ENCODE data around the gene ADGB.
A peak's percentile ranks its signal among the peaks of the same experiment; 100 is the strongest.

ADGB gene

GRCh38 chr6:146613947-146614346, 15.2 kb downstream of the ADGB start:
- no peak for DNase-seq (ENCODE audit: insufficient read length, low spot score)

DNA sequence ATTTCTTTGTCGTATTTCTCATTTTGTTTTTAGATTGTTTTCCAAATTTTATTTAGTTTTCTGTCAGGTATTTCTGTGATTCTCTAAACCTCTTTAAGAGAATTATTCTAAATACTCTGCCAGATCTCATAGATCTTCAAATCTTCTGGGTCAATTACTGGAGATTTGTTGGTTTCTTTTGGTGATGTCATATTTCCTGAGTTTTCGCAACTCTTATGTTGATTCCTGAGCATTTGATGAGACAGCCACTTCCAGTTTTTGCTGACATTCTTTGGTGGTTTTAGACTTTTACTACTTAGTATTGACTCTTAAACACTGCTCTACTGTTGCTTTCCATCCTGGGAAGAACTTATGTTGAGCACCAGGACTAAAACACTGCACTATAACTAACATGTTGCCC, 21.9 kb downstream of the ADGB start:
- TF ChIP-seq POLR2AphosphoS5 (IDR thresholded peaks at IDR 0.05; ENCODE audit: low read depth, low read length) (no peak), POU2F2 (IDR thresholded peaks at IDR 0.05; ENCODE audit: low read depth, low read length) (no peak)
- no peak for FAIRE-seq
- DNase-seq (ENCODE audit: insufficient read length, low spot score), result no peak

More at GRCh38 chr6:146613947-146614346, 15.2 kb downstream of the ADGB start:
- no peak for FAIRE-seq
- TF ChIP-seq SPI1 (IDR thresholded peaks at IDR 0.05; ENCODE audit: low read depth, low read length) (no peak), TAF1 (IDR thresholded peaks at IDR 0.05; ENCODE audit: low read depth, low read length) (no peak), POLR2AphosphoS5 (IDR thresholded peaks at IDR 0.05; ENCODE audit: low read depth, low read length) (no peak), PAX5 (IDR thresholded peaks at IDR 0.05; ENCODE audit: insufficient read depth, low read length, severe bottlenecking) (no peak)

GRCh38 chr6:146628350-146628749, 29.6 kb downstream of the ADGB start:
- FAIRE-seq (no peak), DNase-seq (ENCODE audit: insufficient read length, low spot score) (no peak)
- TF ChIP-seq TAF1 (IDR thresholded peaks at IDR 0.05; ENCODE audit: low read depth, low read length) (no peak), SPI1 (IDR thresholded peaks at IDR 0.05; ENCODE audit: low read depth, low read length) (no peak), POLR2A (IDR thresholded peaks at IDR 0.05; ENCODE audit: low read depth, low read length) (no peak), POU2F2 (IDR thresholded peaks at IDR 0.05; ENCODE audit: low read depth, low read length) (no peak), PAX5 (IDR thresholded peaks at IDR 0.05; ENCODE audit: insufficient read depth, low read length, severe bottlenecking) (no peak), POLR2AphosphoS5 (IDR thresholded peaks at IDR 0.05; ENCODE audit: low read depth, low read length) (no peak)

DNA sequence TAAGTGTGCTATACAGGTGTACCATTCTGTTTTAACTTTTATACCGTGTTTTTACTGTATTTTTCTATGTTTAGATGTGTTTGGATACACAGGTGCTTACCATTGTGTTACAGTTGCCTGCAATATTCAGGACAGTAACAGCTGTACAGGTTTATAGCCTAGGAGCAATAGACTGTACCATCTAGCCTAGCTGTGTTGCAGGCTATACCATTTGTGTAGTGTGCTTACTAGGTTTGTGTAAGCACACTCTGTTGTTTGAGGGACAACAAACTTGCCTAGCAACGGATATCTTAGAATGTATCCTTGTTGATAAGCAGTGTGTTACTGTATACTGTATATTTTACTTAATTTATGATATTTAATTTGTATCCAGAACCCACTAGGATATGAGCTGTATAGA, 35.2 kb downstream of the ADGB start:
- TF ChIP-seq POLR2A (IDR thresholded peaks at IDR 0.05; ENCODE audit: low read depth, low read length) (no peak), SPI1 (IDR thresholded peaks at IDR 0.05; ENCODE audit: low read depth, low read length) (no peak), POLR2AphosphoS5 (IDR thresholded peaks at IDR 0.05; ENCODE audit: low read depth, low read length) (no peak), TAF1 (IDR thresholded peaks at IDR 0.05; ENCODE audit: low read depth, low read length) (no peak), POU2F2 (IDR thresholded peaks at IDR 0.05; ENCODE audit: low read depth, low read length) (no peak), PAX5 (IDR thresholded peaks at IDR 0.05; ENCODE audit: insufficient read depth, low read length, severe bottlenecking) (no peak)
- DNase-seq (ENCODE audit: insufficient read length, low spot score), result no peak
- peak; percentile 33 for FAIRE-seq

DNA sequence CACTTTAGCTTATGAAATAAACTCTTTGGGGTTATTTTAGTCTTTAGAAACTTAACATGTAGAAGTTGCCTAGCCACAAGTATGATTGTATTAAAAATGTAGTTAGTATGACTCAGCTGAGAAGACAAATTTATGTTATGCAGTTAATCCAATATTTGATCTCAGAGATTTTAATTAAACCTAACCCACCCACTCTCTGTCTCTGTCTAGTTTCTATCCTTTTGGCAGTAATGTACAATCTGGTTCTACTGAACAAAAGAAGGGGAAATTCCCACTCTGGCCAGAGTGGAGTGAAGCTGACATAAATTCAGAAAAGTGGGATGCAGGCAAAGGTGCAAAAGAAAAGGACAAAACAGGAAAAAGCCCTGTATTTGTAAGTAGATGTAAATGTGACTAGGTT, 36.4 kb downstream of the ADGB start:
- no peak for FAIRE-seq

DNA sequence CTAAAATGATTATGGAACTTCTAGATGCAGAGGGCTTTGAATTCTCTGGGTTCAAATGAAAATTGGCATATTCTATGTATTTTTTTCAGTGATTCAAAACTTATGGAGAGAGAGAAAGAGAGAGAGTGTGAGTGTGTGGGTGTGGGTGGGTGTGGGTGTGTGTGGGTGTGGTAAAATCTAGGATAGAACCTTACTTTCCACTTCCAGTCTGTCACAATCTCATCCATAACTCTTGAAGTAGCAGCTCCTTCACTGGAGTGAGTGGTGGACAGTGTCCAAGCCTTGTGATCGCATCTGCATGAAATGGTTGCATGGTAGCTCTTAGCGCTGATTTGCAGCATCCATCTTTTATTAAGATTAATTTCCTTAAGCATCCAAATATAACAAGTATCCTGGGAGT, 37.7 kb downstream of the ADGB start:
- no peak for FAIRE-seq
- TF ChIP-seq POU2F2 (IDR thresholded peaks at IDR 0.05; ENCODE audit: low read depth, low read length) (no peak), SPI1 (IDR thresholded peaks at IDR 0.05; ENCODE audit: low read depth, low read length) (no peak), POLR2A (IDR thresholded peaks at IDR 0.05; ENCODE audit: low read depth, low read length) (no peak), TAF1 (IDR thresholded peaks at IDR 0.05; ENCODE audit: low read depth, low read length) (no peak), POLR2AphosphoS5 (IDR thresholded peaks at IDR 0.05; ENCODE audit: low read depth, low read length) (no peak), PAX5 (IDR thresholded peaks at IDR 0.05; ENCODE audit: insufficient read depth, low read length, severe bottlenecking) (no peak)
- DNase-seq (ENCODE audit: insufficient read length, low spot score), result no peak

More for the DNA sequence above, 36.4 kb downstream of the ADGB start:
- DNase-seq (ENCODE audit: insufficient read length, low spot score), result no peak
- TF ChIP-seq POLR2AphosphoS5 (IDR thresholded peaks at IDR 0.05; ENCODE audit: low read depth, low read length) (no peak), SPI1 (IDR thresholded peaks at IDR 0.05; ENCODE audit: low read depth, low read length) (no peak), TAF1 (IDR thresholded peaks at IDR 0.05; ENCODE audit: low read depth, low read length) (no peak), POLR2A (IDR thresholded peaks at IDR 0.05; ENCODE audit: low read depth, low read length) (no peak), PAX5 (IDR thresholded peaks at IDR 0.05; ENCODE audit: insufficient read depth, low read length, severe bottlenecking) (no peak), POU2F2 (IDR thresholded peaks at IDR 0.05; ENCODE audit: low read depth, low read length) (no peak)

- TF ChIP-seq POLR2AphosphoS5 (IDR thresholded peaks at IDR 0.05; ENCODE audit: low read depth, low read length), result no peak
- FAIRE-seq (no peak), DNase-seq (ENCODE audit: insufficient read length, low spot score) (no peak)
Measured at GRCh38 chr6:146642921-146643320, 44.1 kb downstream of the ADGB start.

DNA sequence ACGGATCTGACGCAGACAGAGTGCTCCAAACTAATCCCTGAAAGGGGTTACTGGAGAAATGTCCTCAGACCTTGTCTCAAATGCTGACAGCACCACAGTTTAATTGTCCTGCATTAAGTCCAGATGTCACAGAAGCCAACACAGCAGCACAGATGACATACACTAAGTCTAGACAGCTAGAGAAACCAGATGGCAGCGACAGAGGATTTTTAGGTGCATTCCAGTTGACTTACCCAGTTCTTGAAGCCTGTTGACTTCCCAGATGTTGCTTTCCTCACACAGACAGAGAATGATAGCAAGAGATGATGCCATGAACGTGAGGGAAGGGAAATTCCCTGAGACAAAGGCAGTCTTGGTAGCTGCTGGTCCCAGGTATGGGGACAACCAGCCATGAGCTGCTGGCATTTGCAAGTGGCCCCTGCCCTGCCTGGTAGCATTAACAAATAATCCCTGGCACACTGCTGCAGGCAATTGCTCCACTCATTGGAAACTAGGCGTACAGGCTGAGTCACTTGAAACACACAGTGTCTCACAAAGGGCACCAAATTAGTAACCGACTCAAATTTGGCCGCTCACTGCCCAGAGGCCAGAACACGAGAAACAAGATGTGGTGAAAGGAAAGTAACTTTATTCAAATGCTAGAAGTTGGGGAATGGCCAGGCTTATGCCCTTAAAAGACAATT, 52.2 kb downstream of the ADGB start:
- no peak for FAIRE-seq

GRCh38 chr6:146651482-146651863, 52.7 kb downstream of the ADGB start:
- FAIRE-seq (no peak), DNase-seq (ENCODE audit: insufficient read length, low spot score) (no peak)
- no peak for TF ChIP-seq TAF1 (IDR thresholded peaks at IDR 0.05; ENCODE audit: low read depth, low read length)
- no peak for TF ChIP-seq SPI1 (IDR thresholded peaks at IDR 0.05; ENCODE audit: low read depth, low read length)
- TF ChIP-seq POU2F2 (IDR thresholded peaks at IDR 0.05; ENCODE audit: low read depth, low read length), result no peak
- no peak for TF ChIP-seq POLR2AphosphoS5 (IDR thresholded peaks at IDR 0.05; ENCODE audit: low read depth, low read length)
- TF ChIP-seq POLR2A (IDR thresholded peaks at IDR 0.05; ENCODE audit: low read depth, low read length), result no peak
- TF ChIP-seq PAX5 (IDR thresholded peaks at IDR 0.05; ENCODE audit: insufficient read depth, low read length, severe bottlenecking), result no peak

More for the DNA sequence above, 52.2 kb downstream of the ADGB start:
- no peak for DNase-seq (ENCODE audit: insufficient read length, low spot score)
- no peak for TF ChIP-seq POLR2A (IDR thresholded peaks at IDR 0.05; ENCODE audit: low read depth, low read length)
- TF ChIP-seq POU2F2 (IDR thresholded peaks at IDR 0.05; ENCODE audit: low read depth, low read length), result no peak
- no peak for TF ChIP-seq PAX5 (IDR thresholded peaks at IDR 0.05; ENCODE audit: insufficient read depth, low read length, severe bottlenecking)
- no peak for TF ChIP-seq TAF1 (IDR thresholded peaks at IDR 0.05; ENCODE audit: low read depth, low read length)
- no peak for TF ChIP-seq SPI1 (IDR thresholded peaks at IDR 0.05; ENCODE audit: low read depth, low read length)
- no peak for TF ChIP-seq POLR2AphosphoS5 (IDR thresholded peaks at IDR 0.05; ENCODE audit: low read depth, low read length)

DNA sequence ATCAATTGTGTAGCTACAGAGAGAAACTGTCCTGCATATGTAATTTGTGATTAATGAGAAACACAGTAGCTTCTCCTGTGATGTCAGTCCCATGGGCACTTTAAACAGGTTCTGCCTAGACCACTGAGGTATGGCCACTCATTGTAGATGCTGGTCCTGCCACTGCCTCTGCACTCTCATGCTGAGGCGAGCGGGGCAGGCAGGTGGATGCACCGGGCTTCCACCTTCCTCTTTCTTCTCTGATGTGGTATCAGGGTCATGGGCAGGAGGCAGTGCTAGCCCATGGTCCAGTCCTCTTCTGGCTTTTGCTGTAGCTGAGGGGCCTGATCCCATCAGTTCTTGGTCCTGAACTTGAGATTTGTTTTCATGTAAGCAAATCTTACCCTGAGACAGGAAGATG, 58.7 kb downstream of the ADGB start:
- TF ChIP-seq SPI1 (IDR thresholded peaks at IDR 0.05; ENCODE audit: low read depth, low read length) (no peak), POLR2AphosphoS5 (IDR thresholded peaks at IDR 0.05; ENCODE audit: low read depth, low read length) (no peak), TAF1 (IDR thresholded peaks at IDR 0.05; ENCODE audit: low read depth, low read length) (no peak), POLR2A (IDR thresholded peaks at IDR 0.05; ENCODE audit: low read depth, low read length) (no peak), PAX5 (IDR thresholded peaks at IDR 0.05; ENCODE audit: insufficient read depth, low read length, severe bottlenecking) (no peak), POU2F2 (IDR thresholded peaks at IDR 0.05; ENCODE audit: low read depth, low read length) (no peak)
- FAIRE-seq (no peak), DNase-seq (ENCODE audit: insufficient read length, low spot score) (no peak)

All from GM12891 (cell line).